ENCODE results near the gene CDYL2.

CDYL2 gene

DNA sequence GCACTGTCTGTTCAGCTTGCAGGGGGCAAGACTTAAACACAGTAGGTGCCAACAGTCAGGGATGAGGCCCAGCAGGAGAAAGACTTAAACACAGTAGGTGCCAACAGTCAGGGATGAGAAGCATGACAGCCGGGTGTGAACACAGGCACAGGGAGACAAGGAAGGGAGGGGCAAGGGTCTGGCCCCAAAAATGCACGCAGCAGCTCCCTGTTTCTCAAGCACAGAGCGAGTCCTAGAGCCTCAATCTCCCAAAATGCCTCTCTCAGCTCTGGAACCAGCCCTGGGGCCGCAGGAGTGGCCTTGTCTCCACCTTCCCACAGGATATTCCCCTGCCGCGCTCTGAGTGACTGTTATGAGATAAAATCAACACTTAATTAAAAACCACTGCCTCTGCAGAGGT is 197.2 kb downstream of the CDYL2 start:
- H3K27ac Mint-ChIP-seq (ENCODE audit: low read depth) = no peak overlapping the region

DNA sequence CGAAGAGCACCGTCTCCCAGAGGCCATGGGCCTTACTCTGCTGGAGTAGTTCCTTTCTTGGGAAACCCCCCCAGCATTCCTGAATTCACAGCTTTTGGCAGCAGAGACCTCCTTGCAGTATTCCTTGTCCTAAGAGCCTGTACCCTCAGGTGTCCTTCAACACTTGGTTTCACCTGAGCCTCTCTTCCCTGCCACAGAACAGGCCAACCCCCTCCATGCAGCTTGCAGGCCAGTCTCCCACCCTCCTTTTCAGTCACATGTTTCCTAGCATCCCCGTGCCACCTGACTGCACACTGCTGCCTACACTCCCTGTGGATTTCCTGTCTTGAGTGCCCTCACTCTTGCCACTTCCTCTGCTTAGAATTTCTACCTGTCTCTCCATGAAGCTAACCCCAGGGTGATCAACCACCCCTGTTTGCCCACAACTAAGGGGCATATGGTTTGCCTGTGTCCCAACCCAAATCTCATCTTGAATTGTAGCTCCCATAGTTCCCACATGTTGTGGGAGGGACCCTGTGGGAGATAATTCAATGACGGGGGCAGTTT is 198.1 kb downstream of the CDYL2 start:
- DNase-seq (ENCODE audit: low spot score in 2 of 2) (no peak), ATAC-seq (replicated peaks; ENCODE audit: extremely low read depth, poor library complexity, severe bottlenecking) (peak; percentile 43)
- peak overlapping the region; percentile 45 for H3K27ac Mint-ChIP-seq (ENCODE audit: low read depth)
- no peaks in the 10 kb centered on the region for H3K9me3 Mint-ChIP-seq
- no peak overlapping the region for H3K4me3 Mint-ChIP-seq
- H3K36me3 Mint-ChIP-seq (ENCODE audit: insufficient read depth) = peaks cover 8% of the 10 kb centered on the region
- peaks cover 24% of the 10 kb centered on the region for H3K4me1 Mint-ChIP-seq
- no peaks in the 10 kb centered on the region for H3K27me3 Mint-ChIP-seq

More for the DNA sequence above, 197.2 kb downstream of the CDYL2 start:
- H3K4me3 Mint-ChIP-seq = no peak overlapping the region
- H3K27me3 Mint-ChIP-seq = no peaks in the 10 kb centered on the region
- H3K9me3 Mint-ChIP-seq = no peaks in the 10 kb centered on the region
- DNase-seq (ENCODE audit: low spot score in 2 of 2) (no peak), ATAC-seq (replicated peaks; ENCODE audit: extremely low read depth, poor library complexity, severe bottlenecking) (no peak)
- peaks cover 24% of the 10 kb centered on the region for H3K4me1 Mint-ChIP-seq
- H3K36me3 Mint-ChIP-seq (ENCODE audit: insufficient read depth) = peaks cover 8% of the 10 kb centered on the region

DNA sequence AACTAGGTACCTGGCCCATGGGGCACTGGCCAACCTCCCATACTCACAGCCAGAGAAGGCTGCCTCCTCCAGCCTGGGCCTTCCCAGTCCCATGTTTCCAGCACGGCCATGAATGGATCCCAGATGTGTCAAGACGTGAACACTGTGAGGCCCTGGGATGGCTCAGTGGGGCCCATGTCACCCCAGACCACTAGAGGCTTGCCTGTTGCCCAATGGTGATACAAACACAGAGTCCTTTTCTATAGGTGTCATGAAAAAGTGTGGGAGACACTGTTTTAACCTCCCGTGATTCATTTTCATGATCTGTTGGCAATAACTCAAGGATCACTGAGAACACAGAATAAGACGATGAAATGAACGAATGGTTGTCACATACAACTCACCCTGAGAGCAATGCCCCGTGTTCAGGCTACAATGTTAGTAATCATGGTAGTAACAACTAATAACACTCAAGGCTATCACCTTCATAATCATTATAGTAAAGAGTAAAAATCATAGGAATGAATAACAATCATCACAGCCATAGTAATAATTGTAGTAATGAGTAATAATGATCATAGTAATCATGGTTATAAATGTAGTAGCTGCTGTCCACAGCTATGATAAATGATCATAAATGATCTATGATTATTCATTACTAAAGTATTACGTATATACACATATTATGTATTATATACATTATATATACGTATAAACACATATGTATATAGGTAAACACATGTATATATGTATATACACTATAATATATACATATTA is 199.6 kb downstream of the CDYL2 start:
- DNase-seq (ENCODE audit: low spot score in 2 of 2) = no peak
- peaks cover 24% of the 10 kb centered on the region for H3K4me1 Mint-ChIP-seq
- H3K9me3 Mint-ChIP-seq = no peaks in the 10 kb centered on the region
- no peak overlapping the region for H3K27ac Mint-ChIP-seq (ENCODE audit: low read depth)
- H3K36me3 Mint-ChIP-seq (ENCODE audit: insufficient read depth) = peaks cover 4% of the 10 kb centered on the region
- no peak overlapping the region for H3K4me3 Mint-ChIP-seq
- no peaks in the 10 kb centered on the region for H3K27me3 Mint-ChIP-seq
- no peak for ATAC-seq (replicated peaks; ENCODE audit: extremely low read depth, poor library complexity, severe bottlenecking)

DNA sequence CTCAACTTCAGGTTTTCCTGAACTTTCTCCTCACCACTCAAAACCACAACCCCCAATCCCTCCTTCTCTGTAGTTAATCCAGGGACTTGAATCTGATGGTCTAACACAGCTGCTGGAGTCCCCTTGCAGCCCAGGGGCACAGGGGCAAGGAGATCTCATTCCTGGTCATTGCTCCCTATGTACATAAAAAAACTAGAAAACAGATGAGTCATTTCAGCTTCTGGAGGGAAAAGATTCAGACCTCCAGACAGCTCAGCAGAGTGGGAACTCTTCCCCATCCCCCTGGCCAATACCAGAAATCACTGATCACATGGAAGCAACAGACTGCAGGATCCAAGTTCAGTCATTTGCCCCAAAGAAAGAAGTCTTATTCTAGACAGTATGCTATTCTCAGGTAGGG is 201.5 kb downstream of the CDYL2 start:
- Mint-ChIP-seq H3K4me3 (no peak overlapping the region), H3K27me3 (no peaks in the 10 kb centered on the region), H3K4me1 (peaks cover 18% of the 10 kb centered on the region), H3K9me3 (no peaks in the 10 kb centered on the region), H3K27ac (ENCODE audit: low read depth) (no peak overlapping the region), H3K36me3 (ENCODE audit: insufficient read depth) (peaks cover 4% of the 10 kb centered on the region)
- ATAC-seq (replicated peaks; ENCODE audit: extremely low read depth, poor library complexity, severe bottlenecking) = no peak
- DNase-seq (ENCODE audit: low spot score in 2 of 2) = no peak

GRCh38 chr16:80601182-80601581 is 203.2 kb downstream of the CDYL2 start:
- H3K27me3 Mint-ChIP-seq = no peaks in the 10 kb centered on the region
- H3K9me3 Mint-ChIP-seq = peaks cover 8% of the 10 kb centered on the region
- H3K4me1 Mint-ChIP-seq = peaks cover 1% of the 10 kb centered on the region
- H3K4me3 Mint-ChIP-seq = no peak overlapping the region
- peaks cover 5% of the 10 kb centered on the region for H3K36me3 Mint-ChIP-seq (ENCODE audit: insufficient read depth)
- no peak for DNase-seq (ENCODE audit: low spot score in 2 of 2)
- H3K27ac Mint-ChIP-seq (ENCODE audit: low read depth) = no peak overlapping the region
- ATAC-seq (replicated peaks; ENCODE audit: extremely low read depth, poor library complexity, severe bottlenecking) = no peak

DNA sequence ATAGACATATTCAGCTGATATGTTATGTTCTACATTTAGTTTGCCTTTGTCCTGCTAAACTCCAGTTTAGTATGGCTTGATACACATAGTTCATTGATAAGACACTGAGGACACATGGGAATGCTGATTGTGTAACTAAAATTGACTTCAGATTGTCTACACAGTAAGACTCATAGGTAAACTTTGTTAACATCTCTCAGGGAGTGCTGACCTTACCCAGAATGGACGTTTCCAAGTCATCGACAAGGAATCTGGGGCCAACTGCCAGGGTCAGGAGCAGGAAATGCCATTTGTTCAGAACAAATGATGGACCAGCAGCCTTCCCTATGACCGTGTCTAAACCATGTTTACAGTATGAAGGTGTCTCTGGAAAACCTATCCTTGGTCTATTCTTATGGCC is 204.9 kb downstream of the CDYL2 start:
- H3K27me3 Mint-ChIP-seq = no peaks in the 10 kb centered on the region
- no peak for ATAC-seq (replicated peaks; ENCODE audit: extremely low read depth, poor library complexity, severe bottlenecking)
- no peak for DNase-seq (ENCODE audit: low spot score in 2 of 2)
- H3K36me3 Mint-ChIP-seq (ENCODE audit: insufficient read depth) = peaks cover 3% of the 10 kb centered on the region
- H3K4me1 Mint-ChIP-seq = no peaks in the 10 kb centered on the region
- H3K27ac Mint-ChIP-seq (ENCODE audit: low read depth) = no peak overlapping the region
- H3K4me3 Mint-ChIP-seq = no peak overlapping the region
- H3K9me3 Mint-ChIP-seq = peaks cover 12% of the 10 kb centered on the region

DNA sequence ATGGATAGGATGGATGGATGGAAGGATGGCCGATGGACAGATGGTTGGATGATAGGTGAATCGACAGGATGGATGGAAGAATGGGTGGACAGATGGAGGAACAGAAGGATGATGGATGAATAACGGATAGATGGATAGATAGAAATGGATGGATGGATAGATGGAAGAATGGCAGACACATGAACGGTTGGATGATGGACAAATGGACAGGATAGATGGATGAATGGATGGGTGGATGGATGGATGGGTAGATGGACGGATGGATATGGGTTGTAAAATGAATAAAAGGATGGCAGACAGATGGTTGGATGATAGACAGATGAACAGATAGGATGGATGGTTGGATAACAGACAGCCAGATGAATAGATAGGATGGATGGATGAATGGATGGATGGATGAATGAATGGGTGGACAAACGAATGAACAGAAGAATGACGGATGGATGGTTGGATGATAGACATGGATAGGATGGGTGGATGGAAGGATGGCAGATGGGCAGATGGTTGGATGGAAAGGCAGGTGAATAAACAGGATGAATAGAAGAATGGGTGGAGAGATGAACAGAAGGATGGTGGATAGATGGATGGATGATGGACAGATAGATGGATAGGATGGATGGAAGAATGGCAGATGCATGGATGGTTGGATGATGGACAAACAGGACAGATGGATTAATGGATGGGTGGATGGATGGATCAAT is 207.7 kb downstream of the CDYL2 start:
- DNase-seq (ENCODE audit: low spot score in 2 of 2) (no peak), ATAC-seq (replicated peaks; ENCODE audit: extremely low read depth, poor library complexity, severe bottlenecking) (no peak)
- H3K9me3 Mint-ChIP-seq = peaks cover 12% of the 10 kb centered on the region
- H3K27me3 Mint-ChIP-seq = no peaks in the 10 kb centered on the region
- no peak overlapping the region for H3K4me3 Mint-ChIP-seq
- H3K36me3 Mint-ChIP-seq (ENCODE audit: insufficient read depth) = peaks cover 3% of the 10 kb centered on the region
- H3K4me1 Mint-ChIP-seq = peaks cover 8% of the 10 kb centered on the region
- H3K27ac Mint-ChIP-seq (ENCODE audit: low read depth) = no peak overlapping the region

DNA sequence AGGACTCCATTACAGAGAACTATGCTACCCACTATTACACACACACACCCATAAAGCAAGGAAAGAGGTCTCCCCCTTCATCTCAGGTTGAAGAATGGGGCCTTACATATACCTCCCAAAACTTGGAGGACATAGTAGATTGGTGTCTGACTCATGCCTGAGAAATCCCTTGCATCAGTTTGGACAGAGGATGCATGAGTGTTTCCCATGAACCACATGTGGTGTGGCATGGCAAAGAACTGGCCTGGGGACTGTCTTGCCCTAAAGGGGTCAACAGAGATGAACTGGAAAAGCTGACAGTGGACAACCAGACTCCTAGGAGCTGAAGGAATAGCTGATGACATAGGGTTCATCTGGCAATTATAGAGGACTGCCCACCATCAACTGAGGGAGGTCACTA is 209.6 kb downstream of the CDYL2 start:
- peaks cover 5% of the 10 kb centered on the region for H3K36me3 Mint-ChIP-seq (ENCODE audit: insufficient read depth)
- H3K4me1 Mint-ChIP-seq = peaks cover 23% of the 10 kb centered on the region
- DNase-seq (ENCODE audit: low spot score in 2 of 2) (no peak), ATAC-seq (replicated peaks; ENCODE audit: extremely low read depth, poor library complexity, severe bottlenecking) (no peak)
- no peaks in the 10 kb centered on the region for H3K27me3 Mint-ChIP-seq
- H3K27ac Mint-ChIP-seq (ENCODE audit: low read depth) = no peak overlapping the region
- peaks cover 12% of the 10 kb centered on the region for H3K9me3 Mint-ChIP-seq
- H3K4me3 Mint-ChIP-seq = no peak overlapping the region

GRCh38 chr16:80592273-80592672 is 212.1 kb downstream of the CDYL2 start:
- H3K9me3 Mint-ChIP-seq = peaks cover 12% of the 10 kb centered on the region
- DNase-seq (ENCODE audit: low spot score in 2 of 2) = no peak
- ATAC-seq (replicated peaks; ENCODE audit: extremely low read depth, poor library complexity, severe bottlenecking) = no peak
- peaks cover 8% of the 10 kb centered on the region for H3K36me3 Mint-ChIP-seq (ENCODE audit: insufficient read depth)
- no peak overlapping the region for H3K27ac Mint-ChIP-seq (ENCODE audit: low read depth)
- H3K27me3 Mint-ChIP-seq = peaks cover 13% of the 10 kb centered on the region
- H3K4me3 Mint-ChIP-seq = no peak overlapping the region
- peaks cover 23% of the 10 kb centered on the region for H3K4me1 Mint-ChIP-seq

DNA sequence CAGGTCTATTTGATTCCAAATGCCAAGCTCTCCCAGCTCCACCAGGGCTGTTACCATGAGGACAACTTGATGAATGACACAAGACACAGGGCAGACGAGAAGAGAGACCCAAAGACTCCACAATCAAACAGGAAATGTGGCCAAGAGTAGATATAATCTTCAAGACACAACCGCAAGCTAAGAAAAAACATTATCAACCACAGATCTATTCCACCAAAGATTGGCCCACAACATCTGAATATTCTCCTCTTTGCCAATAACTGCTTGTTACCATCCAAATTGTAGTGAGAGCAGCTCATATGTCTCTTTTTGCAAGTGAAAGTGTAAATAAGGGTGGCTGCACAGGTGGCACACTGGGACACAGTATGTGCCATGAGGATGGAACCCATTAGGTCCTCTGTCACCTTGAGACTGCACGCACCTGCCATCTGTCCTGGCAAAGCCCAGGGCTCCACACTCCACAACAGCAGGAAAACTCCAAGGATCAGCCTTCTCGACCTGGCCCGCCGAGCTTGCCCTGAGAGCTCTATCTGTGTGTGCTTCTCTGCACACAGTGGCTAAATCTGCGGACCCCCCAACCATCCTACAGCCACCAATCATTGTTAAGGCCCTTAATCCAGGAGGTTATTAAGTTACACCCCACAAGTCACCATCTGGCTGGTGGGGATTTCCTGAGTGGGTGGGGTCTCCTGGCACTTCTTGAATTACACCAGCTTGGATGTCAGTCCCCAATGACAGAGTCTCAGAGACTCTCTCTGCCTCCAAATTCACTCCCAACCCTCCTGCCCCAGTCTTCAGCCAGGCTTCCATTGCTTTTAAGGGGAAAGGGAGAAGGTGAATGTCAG is 213.1 kb downstream of the CDYL2 start:
- Mint-ChIP-seq H3K9me3 (peaks cover 5% of the 10 kb centered on the region), H3K4me3 (peak overlapping the region; percentile 60), H3K36me3 (ENCODE audit: insufficient read depth) (peaks cover 6% of the 10 kb centered on the region), H3K4me1 (peaks cover 28% of the 10 kb centered on the region), H3K27me3 (peaks cover 13% of the 10 kb centered on the region), H3K27ac (ENCODE audit: low read depth) (peak overlapping the region; percentile 42)
- ATAC-seq (replicated peaks; ENCODE audit: extremely low read depth, poor library complexity, severe bottlenecking) = peak; percentile 83
- DNase-seq (ENCODE audit: low spot score in 2 of 2) = peak in 1 of 2 donors; percentile 44

- Mint-ChIP-seq H3K4me3 (no peak overlapping the region), H3K4me1 (peaks cover 36% of the 10 kb centered on the region), H3K27me3 (peaks cover 13% of the 10 kb centered on the region), H3K36me3 (ENCODE audit: insufficient read depth) (peaks cover 7% of the 10 kb centered on the region), H3K27ac (ENCODE audit: low read depth) (no peak overlapping the region), H3K9me3 (no peaks in the 10 kb centered on the region)
- DNase-seq (ENCODE audit: low spot score in 2 of 2) = no peak
- ATAC-seq (replicated peaks; ENCODE audit: extremely low read depth, poor library complexity, severe bottlenecking) = no peak
Observed at GRCh38 chr16:80587071-80587470, 217.3 kb downstream of the CDYL2 start.

- Mint-ChIP-seq H3K27me3 (peaks cover 13% of the 10 kb centered on the region), H3K4me3 (peak overlapping the region; percentile 42), H3K4me1 (peaks cover 32% of the 10 kb centered on the region), H3K27ac (ENCODE audit: low read depth) (no peak overlapping the region), H3K9me3 (no peaks in the 10 kb centered on the region), H3K36me3 (ENCODE audit: insufficient read depth) (peaks cover 7% of the 10 kb centered on the region)
- no peak for DNase-seq (ENCODE audit: low spot score in 2 of 2)
- no peak for ATAC-seq (replicated peaks; ENCODE audit: extremely low read depth, poor library complexity, severe bottlenecking)
Observed at GRCh38 chr16:80586476-80586875, 217.9 kb downstream of the CDYL2 start.
